Anterior cingulate cortex (tissue), 58 donors: Measurements from ENCODE around the gene DLG2.
A peak's percentile ranks its signal among the peaks of the same experiment; 100 is the strongest.
"Not testable (repeated sequence)": the region's sequence is repeated elsewhere in the genome, so short reads cannot be mapped to it uniquely, and the experiment has no call there.

Experiments
- DNase-seq, 58 donors: peaks; one replicate each; lab custom pipeline; 2025; lab: John Stamatoyannopoulos, UW

The DLG2 gene

GRCh38 chr11:85154294-85154693 lies 472.9 kb downstream of the DLG2 start:
- DNase-seq: no peak

- DNase-seq: no peak
These were observed 489.5 kb downstream of the DLG2 start for GRCh38 chr11:85137597-85137996.

- DNase-seq: no peak
These were observed 493.5 kb downstream of the DLG2 start for GRCh38 chr11:85133636-85134035.

- peak in 45 of 58 donors; percentile 0 to 63 (median 10) for DNase-seq
These were observed 494.1 kb downstream of the DLG2 start for GRCh38 chr11:85132851-85133585.

- no peak for DNase-seq
These were observed 499.8 kb downstream of the DLG2 start for GRCh38 chr11:85127349-85127748.

- DNase-seq: no peak
These were observed 503.4 kb downstream of the DLG2 start for GRCh38 chr11:85123752-85124231.

- DNase-seq: no peak
These were observed 509.0 kb downstream of the DLG2 start for GRCh38 chr11:85118151-85118550.

- DNase-seq: no peak
These were observed 511.3 kb downstream of the DLG2 start for GRCh38 chr11:85115798-85116197.

- no peak for DNase-seq
These were observed 512.4 kb downstream of the DLG2 start for GRCh38 chr11:85114786-85115185.

GRCh38 chr11:85110246-85110645 lies 516.9 kb downstream of the DLG2 start:
- DNase-seq: not testable (repeated sequence)

GRCh38 chr11:85109141-85109540 lies 518.0 kb downstream of the DLG2 start:
- DNase-seq: no peak

GRCh38 chr11:85105868-85106267 lies 521.3 kb downstream of the DLG2 start:
- no peak for DNase-seq

- DNase-seq: no peak
These were observed 527.6 kb downstream of the DLG2 start for GRCh38 chr11:85099522-85099921.

- no peak for DNase-seq
These were observed 528.1 kb downstream of the DLG2 start for GRCh38 chr11:85098996-85099395.

GRCh38 chr11:85096939-85097338 lies 530.2 kb downstream of the DLG2 start:
- DNase-seq: peak in 1 of 58 donors; percentile 1

GRCh38 chr11:85095239-85095638 lies 531.9 kb downstream of the DLG2 start:
- no peak for DNase-seq

- no peak for DNase-seq
These were observed 532.3 kb downstream of the DLG2 start for GRCh38 chr11:85094795-85095194.

GRCh38 chr11:85089654-85090053 lies 537.5 kb downstream of the DLG2 start:
- no peak for DNase-seq

GRCh38 chr11:85088286-85088685 lies 538.9 kb downstream of the DLG2 start:
- no peak for DNase-seq

- DNase-seq: no peak
These were observed 540.5 kb downstream of the DLG2 start for GRCh38 chr11:85086504-85087284.

GRCh38 chr11:85076535-85077330 lies 550.4 kb downstream of the DLG2 start:
- DNase-seq: no peak
